ENCODE results near the gene PRR16. TPM values are rescaled to one million over a fixed set of nuclear protein-coding genes. Genes with fewer than 3 reads are reported as not detected.

PRR16 gene
- total and polyA plus RNA-seq, 2 experiments from 2014 or later, result 15.3 to 16.1 TPM

DNA sequence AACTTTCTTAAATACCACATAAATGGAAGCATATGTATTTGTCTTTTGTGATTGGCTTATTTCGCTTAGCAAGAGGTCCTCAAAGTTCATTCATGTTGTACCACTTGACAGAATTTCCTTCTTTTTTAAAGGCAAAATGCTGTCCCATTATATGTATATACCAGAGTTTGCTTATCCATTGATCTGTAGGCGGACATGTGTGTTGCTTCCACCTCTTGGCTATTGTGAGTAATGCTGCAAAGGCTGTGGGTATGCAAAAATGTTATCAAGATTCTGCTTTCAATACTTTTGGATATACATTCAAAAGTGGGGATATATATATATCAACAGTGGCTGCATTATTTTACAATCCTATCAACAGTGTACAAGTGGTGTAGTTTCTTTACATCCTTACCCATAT, 271.0 kb downstream of the PRR16 start:
- no peaks in the 10 kb centered on the region for H3K4me1 ChIP-seq (ENCODE audit: insufficient read depth)
- 89% methylated on average over 2 of the region's 2 CpGs for WGBS (ENCODE audit: low lambda C conversion rate, missing lambda C conversion rate)
- H3K27ac ChIP-seq, result no peak overlapping the region
- no peak overlapping the region for H3K4me2 ChIP-seq
- H3K36me3 ChIP-seq (replicated peaks; ENCODE audit: insufficient read depth, low read depth), result no peaks in the 10 kb centered on the region
- no peak for DNase-seq (ENCODE audit: low spot score)
- H3K9me3 ChIP-seq (ENCODE audit: low read depth), result no peaks in the 10 kb centered on the region
- TF ChIP-seq, protein P1, sequence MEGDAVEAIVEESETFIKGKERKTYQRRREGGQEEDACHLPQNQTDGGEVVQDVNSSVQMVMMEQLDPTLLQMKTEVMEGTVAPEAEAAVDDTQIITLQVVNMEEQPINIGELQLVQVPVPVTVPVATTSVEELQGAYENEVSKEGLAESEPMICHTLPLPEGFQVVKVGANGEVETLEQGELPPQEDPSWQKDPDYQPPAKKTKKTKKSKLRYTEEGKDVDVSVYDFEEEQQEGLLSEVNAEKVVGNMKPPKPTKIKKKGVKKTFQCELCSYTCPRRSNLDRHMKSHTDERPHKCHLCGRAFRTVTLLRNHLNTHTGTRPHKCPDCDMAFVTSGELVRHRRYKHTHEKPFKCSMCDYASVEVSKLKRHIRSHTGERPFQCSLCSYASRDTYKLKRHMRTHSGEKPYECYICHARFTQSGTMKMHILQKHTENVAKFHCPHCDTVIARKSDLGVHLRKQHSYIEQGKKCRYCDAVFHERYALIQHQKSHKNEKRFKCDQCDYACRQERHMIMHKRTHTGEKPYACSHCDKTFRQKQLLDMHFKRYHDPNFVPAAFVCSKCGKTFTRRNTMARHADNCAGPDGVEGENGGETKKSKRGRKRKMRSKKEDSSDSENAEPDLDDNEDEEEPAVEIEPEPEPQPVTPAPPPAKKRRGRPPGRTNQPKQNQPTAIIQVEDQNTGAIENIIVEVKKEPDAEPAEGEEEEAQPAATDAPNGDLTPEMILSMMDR (IDR thresholded peaks at IDR 0.05; ENCODE audit: poor library complexity), result no peak
- TF ChIP-seq EZH2phosphoT487 (IDR thresholded peaks at IDR 0.05; ENCODE audit: low read depth, severe bottlenecking, unreplicated experiment) (no peak), EZH2 (IDR thresholded peaks at IDR 0.05; ENCODE audit: borderline replicate concordance) (no peak)
- no peaks in the 10 kb centered on the region for H3K27me3 ChIP-seq
- H2AFZ ChIP-seq, result no peak overlapping the region
- no peaks in the 10 kb centered on the region for H3K79me2 ChIP-seq
- peaks cover 2% of the 10 kb centered on the region for H3K9me2 ChIP-seq (replicated peaks; ENCODE audit: insufficient read depth)
- no peaks in the 10 kb centered on the region for H4K20me1 ChIP-seq (ENCODE audit: insufficient read depth, poor library complexity, severe bottlenecking)
- no peak overlapping the region for H3K4me3 ChIP-seq

Small RNA genes lying within 50 kb of the gene (small RNA-seq; reads per million reads assigned to genes)
- not detected for gene PRELID3BP8
- not detected for gene RNU4-69P
